NCI-H2107 (cell line): ENCODE results near the gene PRKCA.

Experiments used
- DNase-seq: peaks from one replicate; lab custom pipeline; 2025; lab: John Stamatoyannopoulos, UW

Gene PRKCA

DNA sequence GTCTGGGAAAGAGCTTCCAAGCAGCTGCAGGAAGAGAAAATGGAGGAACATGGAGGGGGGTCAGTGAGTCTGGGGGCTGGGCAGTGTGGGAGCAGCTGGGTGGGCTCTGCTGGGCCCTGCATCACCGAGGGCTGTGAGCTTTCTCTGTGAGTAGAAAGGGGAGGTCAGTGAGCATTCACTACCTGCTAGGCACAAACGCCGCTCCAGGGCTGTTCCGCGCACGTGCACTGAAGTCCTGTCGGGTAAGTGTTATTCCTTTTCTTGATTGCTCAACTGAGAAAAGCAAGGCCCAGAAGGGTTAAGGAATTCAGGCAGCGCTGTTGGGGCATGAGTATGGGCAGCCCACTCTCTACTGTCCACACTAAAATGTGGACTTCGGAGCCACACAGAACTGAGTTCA, 537.2 kb downstream of the PRKCA start:
- DNase-seq: no peak

DNA sequence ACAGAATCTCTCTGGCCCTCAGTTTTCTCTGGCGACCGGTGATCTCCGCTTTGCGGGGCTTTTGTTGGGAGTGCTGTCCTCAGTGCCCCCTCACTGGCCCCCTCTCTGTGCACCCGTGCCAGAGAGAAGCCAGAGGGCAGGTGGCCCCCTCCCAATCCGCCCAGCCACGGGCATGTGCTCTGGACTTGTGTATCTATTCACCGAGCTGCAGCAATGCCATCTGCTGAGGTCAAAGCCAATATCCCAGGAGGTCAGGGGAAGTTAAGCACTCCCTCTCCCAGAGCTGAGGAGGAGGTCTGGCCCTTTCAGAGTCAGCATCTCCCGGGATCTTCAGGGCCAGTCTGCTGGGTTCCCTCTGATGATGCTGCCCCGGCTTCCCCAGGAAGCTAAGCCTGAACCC, 537.6 kb downstream of the PRKCA start:
- DNase-seq: no peak

DNA sequence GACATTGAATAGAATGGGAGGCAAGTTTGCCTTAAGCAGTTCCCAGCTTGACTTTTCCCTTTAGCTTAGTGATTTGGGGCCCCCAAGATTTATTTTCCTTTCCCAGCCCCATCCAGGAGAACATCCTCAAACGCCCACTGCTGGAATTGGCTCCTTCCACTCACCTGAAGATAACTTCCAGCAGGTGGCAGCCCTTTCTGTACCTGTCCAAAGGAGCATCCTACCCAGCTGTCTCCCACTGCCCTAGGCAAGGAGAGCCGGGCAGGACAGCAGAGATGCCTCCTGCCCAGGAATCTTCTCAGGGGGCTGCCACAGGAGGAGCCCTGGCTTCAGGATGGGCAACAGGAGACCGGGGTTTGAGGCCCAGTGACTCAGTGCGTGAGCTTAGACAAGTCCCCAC, 538.9 kb downstream of the PRKCA start:
- no peak for DNase-seq

DNA sequence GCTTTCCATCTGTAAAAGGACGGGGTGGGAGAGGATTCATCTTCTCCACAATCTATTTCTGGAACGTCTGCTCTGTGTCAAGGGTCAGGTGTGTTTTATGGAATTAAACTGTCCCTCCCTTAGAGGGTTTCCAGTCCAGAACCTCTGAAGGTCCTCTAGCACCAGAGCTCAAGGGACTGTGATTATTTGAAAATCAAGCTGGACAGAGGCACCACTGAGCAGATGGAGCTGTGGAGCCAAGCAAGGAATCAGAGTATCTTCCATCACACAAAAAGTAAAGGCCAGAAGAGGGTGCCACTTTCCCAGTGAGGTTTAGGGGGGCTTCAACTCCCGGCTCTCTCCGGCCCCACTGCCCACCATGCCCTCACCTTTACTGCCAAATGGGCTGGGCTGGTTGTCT, 539.3 kb downstream of the PRKCA start:
- DNase-seq: no peak

DNA sequence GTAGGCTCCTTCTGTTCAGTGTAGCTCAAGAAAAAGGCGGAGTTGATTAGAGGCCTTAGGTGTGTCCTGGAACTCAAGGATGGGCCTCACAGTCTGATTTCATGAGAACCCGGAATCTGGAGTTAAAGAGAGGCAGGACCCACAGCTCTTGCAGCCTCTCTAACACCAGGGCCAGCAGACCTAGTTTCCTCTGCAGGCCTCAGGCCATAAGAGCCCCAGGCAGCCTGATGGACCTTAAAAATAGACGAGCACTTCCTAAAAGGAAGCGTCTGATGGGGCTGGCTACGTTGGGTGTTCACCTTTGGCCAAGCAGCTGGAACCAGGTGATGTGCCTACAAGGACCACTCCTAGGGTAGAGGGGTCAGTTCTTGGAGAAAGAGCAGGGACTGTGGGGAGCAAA, 540.1 kb downstream of the PRKCA start:
- no peak for DNase-seq

DNA sequence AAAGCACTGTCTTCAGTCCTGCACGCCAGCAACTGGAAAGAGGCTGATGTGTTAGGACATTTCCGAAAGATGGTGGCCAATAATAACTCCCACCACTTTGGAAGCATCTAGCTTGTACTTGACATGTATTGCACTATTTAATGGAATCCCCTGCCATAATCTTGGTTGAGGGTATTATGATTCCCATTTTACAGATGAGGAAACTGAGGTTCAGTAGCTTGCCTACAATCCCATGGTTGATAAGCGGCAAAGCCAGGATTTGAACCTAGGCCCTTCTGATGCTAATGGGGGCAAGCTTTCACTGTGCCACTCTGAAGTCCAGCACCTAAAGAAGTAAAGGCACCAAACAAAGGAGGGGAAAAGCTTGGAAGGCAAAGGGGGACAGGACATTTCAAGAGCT, 540.5 kb downstream of the PRKCA start:
- DNase-seq: no peak

DNA sequence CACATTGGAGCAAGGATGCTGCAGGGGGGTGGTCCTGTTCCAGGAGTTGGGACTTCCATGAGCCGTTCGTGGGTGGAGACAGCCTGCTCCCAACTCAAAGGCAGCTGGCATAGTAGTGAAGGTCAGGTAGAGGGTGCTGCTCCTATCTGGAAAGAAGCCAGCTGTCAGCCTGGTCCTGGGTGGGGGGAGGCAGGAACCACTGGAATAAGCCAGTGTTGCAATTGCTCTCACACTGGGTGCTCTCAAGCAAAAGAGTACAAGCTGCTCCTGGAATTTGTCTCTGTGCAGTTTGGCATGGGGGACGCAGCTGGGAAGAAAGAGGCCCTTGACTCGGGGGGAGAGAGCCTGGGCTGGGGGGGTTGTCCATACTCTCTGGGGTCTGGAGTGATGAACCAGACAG, 541.2 kb downstream of the PRKCA start:
- no peak for DNase-seq

DNA sequence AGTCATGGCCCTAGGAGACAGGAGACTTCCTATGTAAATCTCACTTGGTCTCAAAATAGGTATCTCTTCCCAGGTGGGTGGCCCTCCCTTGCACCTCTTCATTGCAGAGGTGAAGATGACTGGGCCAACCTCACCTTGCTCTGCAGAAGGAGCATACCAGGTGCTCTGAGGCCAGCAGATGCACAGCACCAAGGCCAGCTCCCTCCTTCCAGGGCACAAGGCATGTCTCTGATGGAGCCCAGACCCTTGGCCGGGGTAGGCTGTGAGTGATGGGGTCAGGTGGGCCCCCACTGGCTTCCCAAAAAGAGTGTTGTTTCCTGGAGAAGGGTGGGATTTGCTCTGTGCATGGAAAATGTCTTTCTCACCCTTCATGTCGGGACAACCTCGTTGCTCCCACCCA, 545.3 kb downstream of the PRKCA start:
- no peak for DNase-seq

DNA sequence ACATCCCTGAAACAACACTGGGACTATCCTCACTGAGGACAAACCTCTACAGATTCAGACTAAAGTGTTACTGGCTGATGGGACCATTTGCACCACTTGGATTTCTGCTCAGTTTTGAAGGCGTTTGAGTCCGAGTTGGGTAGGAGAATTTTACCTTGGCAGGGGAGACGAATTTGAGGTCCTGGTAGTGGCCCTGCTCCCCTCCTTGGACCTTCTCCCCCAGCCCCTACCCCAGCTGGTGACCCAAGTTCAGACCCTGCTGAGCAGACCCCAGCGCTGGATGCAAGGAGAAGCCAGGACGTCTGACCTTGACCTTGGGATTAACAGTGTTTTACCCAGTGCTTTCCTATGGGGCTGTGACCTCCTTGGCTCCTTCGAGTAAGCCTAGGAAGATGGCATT, 546.1 kb downstream of the PRKCA start:
- no peak for DNase-seq

DNA sequence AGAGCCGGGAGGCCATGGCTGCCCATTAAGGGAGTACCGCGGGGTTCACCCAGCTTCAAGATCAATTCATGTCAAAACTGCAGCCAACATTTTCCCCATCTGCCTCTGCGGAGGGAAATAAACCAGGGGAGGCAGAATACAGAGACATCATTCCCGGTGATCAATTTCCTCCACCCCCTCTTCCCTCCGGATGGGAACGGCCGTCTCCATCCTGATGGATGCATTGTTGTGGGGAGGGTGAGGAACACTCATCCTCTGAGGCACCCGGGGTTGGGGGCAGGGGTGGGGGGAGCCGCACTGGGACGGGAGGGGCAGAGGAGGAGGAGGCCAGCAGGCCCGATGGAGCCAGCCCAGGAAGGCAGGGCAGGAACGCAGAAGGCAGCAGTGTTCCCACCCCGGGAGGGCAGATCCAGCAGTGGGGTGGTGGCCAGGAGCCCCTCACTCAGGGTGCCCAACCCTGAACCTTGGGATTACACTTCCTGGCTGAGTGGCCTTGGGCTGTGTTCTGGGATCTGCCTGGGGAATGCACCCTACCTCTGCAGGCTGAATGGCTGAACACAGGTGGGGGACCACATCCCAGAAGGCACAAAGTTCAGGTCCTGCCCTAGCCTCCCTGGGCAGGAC, 546.7 kb downstream of the PRKCA start:
- no peak for DNase-seq

DNA sequence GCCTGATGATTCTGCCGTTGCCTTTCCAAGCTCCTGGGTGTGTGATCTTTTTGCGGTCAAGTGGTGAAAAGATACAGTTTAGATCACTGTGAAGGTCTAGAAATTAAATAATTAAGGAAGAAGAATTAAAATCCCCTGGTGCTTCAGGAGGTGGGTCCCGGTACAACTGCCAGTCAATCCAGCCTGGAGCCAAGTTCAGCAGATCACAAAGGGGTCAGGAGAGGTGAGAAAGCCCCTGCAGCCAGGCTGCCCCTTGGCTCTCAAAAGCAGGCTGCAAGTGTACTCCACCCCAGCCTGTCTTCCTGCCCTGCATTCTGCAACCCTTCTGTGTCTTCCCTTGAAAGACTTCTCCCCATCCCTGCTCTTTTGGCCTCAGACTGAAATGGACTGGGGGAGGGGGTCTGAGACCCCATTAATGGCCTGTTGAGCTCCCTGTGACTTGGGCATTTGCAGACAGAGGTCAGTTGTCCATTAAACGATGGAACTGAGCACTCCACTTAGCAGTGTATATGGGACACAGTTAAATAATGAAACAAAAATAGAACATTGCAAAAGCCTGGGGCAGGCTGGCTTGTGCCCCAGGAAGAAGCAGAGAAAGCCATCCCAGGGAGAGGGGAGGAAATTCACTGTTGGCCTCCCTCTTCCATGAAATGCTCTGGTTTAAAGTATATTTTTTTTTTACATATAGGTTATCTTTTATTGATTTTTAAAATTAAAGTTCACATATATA, 547.6 kb downstream of the PRKCA start:
- no peak for DNase-seq

DNA sequence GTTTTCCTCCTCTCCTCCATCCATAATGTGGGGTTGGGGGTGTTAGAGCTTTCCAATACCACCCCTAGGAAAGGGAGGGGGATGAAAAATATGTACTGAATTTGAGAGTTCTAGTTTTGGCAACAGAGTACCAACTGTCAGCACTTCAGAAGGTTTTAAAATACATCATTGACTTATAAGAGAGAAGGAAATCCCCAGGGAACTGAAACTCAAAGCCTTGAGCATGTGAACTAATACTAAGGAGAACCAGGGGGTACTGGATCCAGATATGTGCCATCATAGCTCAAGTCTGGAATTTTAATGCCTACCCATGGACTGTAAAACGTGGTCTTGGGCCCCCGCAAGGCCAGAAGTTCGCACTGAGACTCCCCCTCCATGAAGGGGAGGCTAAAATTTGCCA, 548.3 kb downstream of the PRKCA start:
- no peak for DNase-seq

DNA sequence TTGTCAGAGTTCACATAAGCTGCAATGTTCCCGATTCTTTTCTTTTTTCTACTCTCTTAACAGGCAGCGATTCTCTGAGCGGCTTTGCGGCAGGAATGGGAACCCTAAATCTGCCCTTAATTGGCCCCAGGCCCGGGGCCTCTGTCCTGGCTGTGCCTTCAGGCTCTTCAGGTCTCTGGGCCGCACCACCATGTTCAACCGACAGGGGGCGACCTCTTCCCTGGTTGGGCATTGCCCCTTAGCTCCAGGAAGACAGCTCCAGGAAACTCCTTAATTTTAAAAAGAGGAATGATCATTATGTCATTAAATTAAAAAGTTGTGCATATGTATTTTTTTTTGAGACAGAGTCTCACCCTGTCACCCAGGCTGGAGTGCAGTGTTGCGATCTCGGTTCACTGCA, 552.8 kb downstream of the PRKCA start:
- DNase-seq: no peak

DNA sequence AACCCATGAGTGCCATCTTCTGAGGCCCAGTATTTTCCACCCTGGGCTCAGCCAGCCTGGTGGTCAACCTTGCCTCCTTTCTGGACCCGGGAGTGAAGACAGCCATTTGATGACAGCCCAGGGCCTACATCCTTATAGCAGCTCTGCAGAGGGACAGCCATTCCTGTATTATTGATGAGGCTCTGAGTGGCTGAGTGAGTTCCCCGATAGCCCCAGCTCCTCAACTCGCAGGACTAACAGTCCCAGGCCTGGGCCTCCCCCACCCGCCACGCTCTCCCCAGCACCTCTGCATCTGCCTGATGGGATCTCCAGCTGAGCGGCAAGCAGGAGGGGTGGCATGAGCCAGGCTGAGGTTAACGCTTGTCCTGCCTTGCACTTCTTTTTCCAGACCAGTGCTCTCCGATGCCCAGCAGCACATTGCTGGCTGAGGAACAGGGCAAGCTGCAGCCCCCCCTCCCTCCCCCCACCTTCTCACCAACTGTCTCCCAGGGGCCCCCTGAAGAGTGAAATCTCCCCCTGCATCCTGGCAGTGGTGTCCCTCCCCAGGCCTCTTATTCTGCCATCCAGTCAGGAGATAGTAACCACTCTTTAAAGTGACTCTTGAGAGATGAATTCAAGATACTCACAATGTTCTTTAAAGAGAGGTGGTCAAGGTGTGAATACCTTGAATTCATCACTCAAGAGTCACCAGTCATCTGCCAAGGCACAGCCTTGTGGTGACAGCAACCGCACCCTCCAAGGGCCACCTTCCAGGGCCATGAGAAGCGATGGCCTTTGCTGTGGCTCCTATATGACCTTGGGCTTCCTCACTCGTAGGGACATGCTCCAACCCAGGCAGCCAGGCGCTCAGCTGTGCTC, 556.0 kb downstream of the PRKCA start:
- no peak for DNase-seq

DNA sequence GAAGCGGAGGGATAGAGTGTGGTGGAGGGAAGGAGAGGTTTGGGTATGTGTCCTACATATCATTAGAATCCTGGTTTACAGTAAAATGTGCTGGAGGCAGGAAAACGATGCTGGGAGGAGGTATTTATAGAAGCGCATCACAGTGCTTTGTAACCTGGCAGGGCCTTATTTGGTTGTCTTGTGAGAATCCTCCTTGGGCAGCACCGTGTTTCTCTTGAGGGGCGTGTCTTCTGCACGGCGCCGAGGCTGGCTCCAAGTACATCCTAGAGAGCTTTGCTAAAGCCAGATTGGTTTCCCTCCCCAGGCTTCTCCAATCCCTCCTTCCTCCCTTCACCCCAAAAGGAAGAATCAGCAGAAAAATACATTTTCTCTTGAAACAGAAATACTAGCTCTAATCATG, 556.9 kb downstream of the PRKCA start:
- no peak for DNase-seq

DNA sequence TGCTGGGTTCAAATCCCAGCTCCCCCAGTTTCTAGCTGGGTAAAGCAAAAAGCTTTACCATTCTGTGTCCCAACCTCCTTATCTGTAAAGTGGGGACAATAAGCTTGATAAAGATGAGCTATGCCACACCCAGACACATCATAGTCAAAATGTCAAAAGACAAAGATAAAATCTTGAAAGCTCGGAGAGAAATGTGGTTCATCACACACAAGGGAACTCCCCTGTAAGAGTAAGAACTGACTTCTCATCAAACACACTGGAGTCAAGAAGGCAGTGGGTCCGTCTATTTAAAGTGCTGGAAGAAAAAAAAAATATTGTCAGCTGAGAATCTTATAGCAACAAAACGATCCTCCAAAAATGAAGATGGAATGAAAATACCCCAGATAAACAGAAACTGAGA, 557.8 kb downstream of the PRKCA start:
- DNase-seq: no peak
